K562 (cell line): ENCODE data around the gene HSD11B2. TPM values are rescaled to one million over a fixed set of nuclear protein-coding genes. Genes with fewer than 3 reads are reported as not detected.

Experiments used
- ATAC-seq: fragments of 200-7000 bp; cut with Tn5 transposase; 3 replicates; pipeline ENCODE4 v1.9.1; 2020; ENCODE audit warnings: moderate library complexity
- BruUV-seq: library from RNA; stranded (reverse); fragments of 400-500 nt; replicated peaks from 2 replicates; lab custom pipeline; 2021; lab: Mats Ljungman, UMichigan
- CTCF ChIA-PET: fragments of 300-600 bp; formaldehyde crosslinking; extraction: SDS; loops from one replicate; lab custom pipeline; 2021; ENCODE audit warnings: low intra/inter-chr PET ratio; lab: Yijun Ruan, JAX
- POLR2A ChIA-PET: fragments of 300-600, 350-650 bp; sonication (Branson Sonifier 250); formaldehyde crosslinking; extraction: SDS; loops from one replicate; lab custom pipeline; 2021; ENCODE audit warnings: antibody characterized with exemption, inconsistent platforms; lab: Yijun Ruan, JAX
- DNase-seq, 4 experiments: peaks; one replicate each; pipeline versions ENCODE4 v3.0.0 to v3.0.0-alpha.2; 2011 to 2018; ENCODE audit warnings: low spot score in 3 of 4, mixed read lengths in 3 of 4; ENCODE audit errors: extremely low read depth in 1 of 4
- FAIRE-seq: peaks from 2 replicates; lab custom pipeline; 2011; peaks lifted over from hg19 to GRCh38; lab: Jason Lieb, UNC
- H2AFZ ChIP-seq: 2 replicates; pipeline ENCODE4 v1.6.0; 2011; ENCODE audit warnings: low read depth, low read length, control low read depth, inconsistent platforms
- H3K27ac ChIP-seq: fragments of 200-600 bp; 3 replicates; pipeline ENCODE4 v1.8.0; 2011; ENCODE audit warnings: low read depth, mild to moderate bottlenecking, control low read depth, inconsistent platforms, low read length, moderate library complexity, mixed read lengths; ENCODE audit errors: extremely low read depth
- H3K27me3 ChIP-seq, 2 experiments: fragments of 300-600 bp in 1 of 2; 2 replicates in 1 of 2; 3 replicates in 1 of 2; pipeline versions ENCODE4 v1.6.0 to v1.8.0; 2011; ENCODE audit warnings: inconsistent platforms in 2 of 2, low read length in 2 of 2, mild to moderate bottlenecking in 1 of 2, mixed read lengths in 1 of 2, moderate library complexity in 1 of 2; ENCODE audit not compliant: control insufficient read depth in 2 of 2, insufficient read depth in 2 of 2
- H3K36me3 ChIP-seq: fragments of 300-600 bp; 3 replicates; pipeline ENCODE4 v1.8.0; 2011; ENCODE audit warnings: mild to moderate bottlenecking, low read length, inconsistent platforms; ENCODE audit not compliant: control insufficient read depth, insufficient read depth
- H3K4me1 ChIP-seq, 2 experiments: fragments of 200-600 bp in 1 of 2; replicated peaks in 1 of 2; 2 replicates in 1 of 2; 3 replicates in 1 of 2; pipeline versions ENCODE4 v1.5.1 to v1.8.0; 2011; ENCODE audit warnings: inconsistent platforms in 2 of 2, low read length in 2 of 2, mild to moderate bottlenecking in 1 of 2, mixed read lengths in 1 of 2, moderate library complexity in 1 of 2; ENCODE audit not compliant: control insufficient read depth in 2 of 2, insufficient read depth in 2 of 2
- H3K4me2 ChIP-seq: 2 replicates; pipeline ENCODE4 v1.6.1; 2011; ENCODE audit warnings: low read length, control low read depth, inconsistent platforms, mixed read lengths; ENCODE audit not compliant: insufficient read depth
- H3K4me3 ChIP-seq: fragments of 200-600 bp; sonication (generic), shearing (Covaris generic); 2 replicates; pipeline ENCODE4 v1.5.1; 2016; ENCODE audit warnings: control low read depth, inconsistent platforms
- H3K79me2 ChIP-seq: fragments of 200-600 bp; 3 replicates; pipeline ENCODE4 v1.8.0; 2011; ENCODE audit warnings: low read length, inconsistent platforms; ENCODE audit not compliant: control insufficient read depth, insufficient read depth
- H3K9ac ChIP-seq, 2 experiments: 2 replicates each; pipeline versions ENCODE4 v1.6.0 to v1.6.1; 2011; ENCODE audit warnings: low read depth in 2 of 2, low read length in 2 of 2, control low read depth in 1 of 2, inconsistent platforms in 1 of 2, mild to moderate bottlenecking in 1 of 2, mixed read lengths in 1 of 2; ENCODE audit not compliant: insufficient read depth in 1 of 2
- H3K9me1 ChIP-seq: one replicate; pipeline ENCODE4 v1.6.0; 2011; ENCODE audit warnings: inconsistent platforms, mild to moderate bottlenecking, low read length, moderate library complexity; ENCODE audit not compliant: control insufficient read depth, insufficient read depth
- H3K9me3 ChIP-seq: replicated peaks from 2 replicates; pipeline ENCODE4 v1.5.1; 2011; ENCODE audit warnings: low read depth, low read length, inconsistent platforms; ENCODE audit not compliant: control insufficient read depth, insufficient read depth
- H4K20me1 ChIP-seq: replicated peaks from 2 replicates; pipeline ENCODE4 v1.6.1; 2011; ENCODE audit warnings: low read length, inconsistent platforms, mixed read lengths; ENCODE audit not compliant: control insufficient read depth, insufficient read depth
- CTCF ChIP-seq, 3 experiments: IDR thresholded peaks in 2 of 3; conservative IDR thresholded peaks in 1 of 3; 2 replicates each; pipeline ENCODE4 v1.5.1; 2011 to 2012; ENCODE audit warnings: low read length in 3 of 3, mild to moderate bottlenecking in 3 of 3, control low read depth in 2 of 3, improper control_type of control experiment in 1 of 3, inconsistent platforms in 1 of 3, low read depth in 1 of 3, mixed read lengths in 1 of 3, moderate library complexity in 1 of 3; ENCODE audit not compliant: insufficient read depth in 2 of 3
- TFAM ChIP-seq: fragments of 250-450 bp; sonication (Bioruptor Pico); conservative IDR thresholded peaks from 2 replicates; pipeline ENCODE4 v1.5.0; 2021; ENCODE audit warnings: mild to moderate bottlenecking, moderate library complexity
- WGBS: fragments of 100-300 bp; shearing (Covaris generic); methylation state at CpG from one replicate; pipeline ENCODE4 v1.1.6; 2016; ENCODE audit warnings: low coverage, mixed read lengths; ENCODE audit not compliant: insufficient coverage; ENCODE audit errors: missing lambda C conversion rate; 5-methylcytosine and 5-hydroxymethylcytosine counted together
- in situ Hi-C: fragments of 300-500 bp; cut with MboI; formaldehyde crosslinking; loops from 4 replicates; pipeline ENCODE4 v1.15.0; 2018; ENCODE audit warnings: inconsistent platforms, mixed read lengths
- intact Hi-C: fragments of 100-400 bp; cut with micrococcal nuclease; formaldehyde crosslinking; loops from 2 replicates; pipeline ENCODE4 v1.14.2; 2022
- polyA plus RNA-seq, 8 experiments: library from polyadenylated mRNA; depleted of rRNA in 4 of 8; stranded (reverse) in 5 of 8; unstranded in 3 of 8; fragments of >200 nt; fragmentation: Nextera tagmentation in 2 of 8; fragmentation: Illumina TruSeq in 1 of 8; extraction: Ambion mirVana in 2 of 8; extraction: Trizol in 1 of 8; gene quantifications; 2 replicates each; pipeline versions ENCODE4 v1.2.1 to v1.2.3, GENCODE V29; 2011 to 2014; ENCODE audit warnings: inconsistent platforms in 1 of 8, missing spikeins in 1 of 8
- total RNA-seq, 7 experiments: library from RNA; depleted of rRNA in 6 of 7; stranded (reverse); fragments of >200 nt in 6 of 7; fragmentation: Illumina TruSeq in 2 of 7; extraction: Trizol in 2 of 7; gene quantifications; 2 replicates each; pipeline versions ENCODE4 v1.2.1 to v1.2.3, GENCODE V29; 2011 to 2021; ENCODE audit warnings: low replicate concordance in 1 of 7

HSD11B2 gene
- total and polyA plus RNA-seq, 9 of the 15 experiments (the other 6 are each of a cell fraction or from before 2014, with no cell fraction given): 0.08 to 2.0 (median 0.79) TPM

GRCh38 chr16:67444259-67445125 lies 13.6 kb downstream of the HSD11B2 start:
- FAIRE-seq (peak; percentile 6), DNase-seq (no peak), ATAC-seq (no peak)
- Histone ChIP-seq H3K27me3 (no peaks in the 10 kb centered on the region), H3K4me1 (peaks cover 0 to 37% of the 10 kb centered on the region in 2 experiments; a peak in 2 of 5 replicates), H3K4me2 (no peak overlapping the region), H3K9me1 (no peaks in the 10 kb centered on the region), H3K9me3 (no peaks in the 10 kb centered on the region), H2AFZ (no peak overlapping the region), H3K79me2 (no peaks in the 10 kb centered on the region), H3K4me3 (no peak overlapping the region), H3K27ac (no peak overlapping the region), H4K20me1 (peaks cover 20% of the 10 kb centered on the region), H3K9ac (peak overlapping the region in 1 of 2 experiments; percentile 40; a peak in 2 of 4 replicates), H3K36me3 (peaks cover 54% of the 10 kb centered on the region; the same call in 2 of the 3 replicates)
- intact Hi-C loops: no loop called here
- in situ Hi-C loops: no loop called here
- POLR2A ChIA-PET: interaction anchor here (0.6 to 0.8 kb wide), 3 partner anchors 9 to 248 kb away, joined by 3 read pairs; no protein-coding TSS in a partner anchor
- BruUV-seq: no TSS peak
- 83% methylated on average over 22 of the region's 22 CpGs for WGBS
- CTCF ChIA-PET: no interaction called here
- TF ChIP-seq CTCF (IDR thresholded peaks at IDR 0.05 in 2 of 3, conservative IDR thresholded peaks at IDR 0.05 in 1 of 3; ENCODE audit: insufficient read depth in 2 of 3, low read depth in 1 of 3, low read length in 3 of 3) (peak in 1 of 3 experiments; percentile 1; a peak in 1 of 6 replicates), TFAM (CRISPR knock-in tag) (no peak)
